ENCODE data around the gene DCAF8L2.
"Not testable (repeated sequence)": the region's sequence is repeated elsewhere in the genome, so short reads cannot be mapped to it uniquely, and the experiment has no call there.

Gene DCAF8L2

GRCh38 chrX:27590044-27590443 is at the start of gene DCAF8L2:
Gene DCAF8L2, plus strand, starts transcription at chrX:27590344. Its CDS starts 156,552 bp downstream, at chrX:27746896.
- DNase-seq (ENCODE audit: low spot score): no peak

GRCh38 chrX:27541161-27541560 is 49.0 kb upstream of the DCAF8L2 start:
- not testable (repeated sequence) for DNase-seq (ENCODE audit: low spot score)

GRCh38 chrX:27548624-27549023 is 41.5 kb upstream of the DCAF8L2 start:
- DNase-seq (ENCODE audit: low spot score): peak; percentile 25

GRCh38 chrX:27549688-27550087 is 40.5 kb upstream of the DCAF8L2 start:
- no peak for DNase-seq (ENCODE audit: low spot score)

GRCh38 chrX:27555514-27555913 is 34.6 kb upstream of the DCAF8L2 start:
- peak; percentile 17 for DNase-seq (ENCODE audit: low spot score)

GRCh38 chrX:27565992-27566391 is 24.2 kb upstream of the DCAF8L2 start:
- no peak for DNase-seq (ENCODE audit: low spot score)

- no peak for DNase-seq (ENCODE audit: low spot score)
These were observed 19.0 kb upstream of the DCAF8L2 start for GRCh38 chrX:27571164-27571563.

GRCh38 chrX:27575565-27575964 is 14.6 kb upstream of the DCAF8L2 start:
- no peak for DNase-seq (ENCODE audit: low spot score)

- DNase-seq (ENCODE audit: low spot score): no peak
These were observed 6.2 kb upstream of the DCAF8L2 start for GRCh38 chrX:27583976-27584375.

- DNase-seq (ENCODE audit: low spot score): no peak
These were observed 1.8 kb downstream of the DCAF8L2 start for GRCh38 chrX:27591938-27592337.

GRCh38 chrX:27597508-27597907 is 7.4 kb downstream of the DCAF8L2 start:
- no peak for DNase-seq (ENCODE audit: low spot score)

GRCh38 chrX:27598312-27598711 is 8.2 kb downstream of the DCAF8L2 start:
- DNase-seq (ENCODE audit: low spot score): no peak

GRCh38 chrX:27599928-27600327 is 9.8 kb downstream of the DCAF8L2 start:
- no peak for DNase-seq (ENCODE audit: low spot score)

- no peak for DNase-seq (ENCODE audit: low spot score)
These were observed 10.5 kb downstream of the DCAF8L2 start for GRCh38 chrX:27600686-27601085.

- DNase-seq (ENCODE audit: low spot score): no peak
These were observed 18.5 kb downstream of the DCAF8L2 start for GRCh38 chrX:27608671-27609070.

- DNase-seq (ENCODE audit: low spot score): no peak
These were observed 29.3 kb downstream of the DCAF8L2 start for GRCh38 chrX:27619459-27619858.

GRCh38 chrX:27619975-27620374 is 29.8 kb downstream of the DCAF8L2 start:
- DNase-seq (ENCODE audit: low spot score): no peak

GRCh38 chrX:27622883-27623282 is 32.7 kb downstream of the DCAF8L2 start:
- no peak for DNase-seq (ENCODE audit: low spot score)

GRCh38 chrX:27626066-27626465 is 35.9 kb downstream of the DCAF8L2 start:
- DNase-seq (ENCODE audit: low spot score): no peak

- DNase-seq (ENCODE audit: low spot score): no peak
These were observed 43.2 kb downstream of the DCAF8L2 start for GRCh38 chrX:27633328-27633727.

- DNase-seq (ENCODE audit: low spot score): no peak
These were observed 66.4 kb downstream of the DCAF8L2 start for GRCh38 chrX:27656581-27656980.

- no peak for DNase-seq (ENCODE audit: low spot score)
These were observed 70.7 kb downstream of the DCAF8L2 start for GRCh38 chrX:27660878-27661277.

GRCh38 chrX:27671234-27671633 is 81.1 kb downstream of the DCAF8L2 start:
- DNase-seq (ENCODE audit: low spot score): no peak

- DNase-seq (ENCODE audit: low spot score): no peak
These were observed 84.3 kb downstream of the DCAF8L2 start for GRCh38 chrX:27674491-27674890.

GRCh38 chrX:27675493-27675892 is 85.3 kb downstream of the DCAF8L2 start:
- no peak for DNase-seq (ENCODE audit: low spot score)

Measured in HuH-7 (cell line).